Measurements from ENCODE around the gene KRT2. TPM values are rescaled to one million over a fixed set of nuclear protein-coding genes. Genes with fewer than 3 reads are reported as not detected.

Gene KRT2
- total and polyA plus RNA-seq, 10 of the 15 experiments (the other 5 are each of a cell fraction or from before 2014, with no cell fraction given) = 0.08 to 0.12 TPM; not detected in 8

DNA sequence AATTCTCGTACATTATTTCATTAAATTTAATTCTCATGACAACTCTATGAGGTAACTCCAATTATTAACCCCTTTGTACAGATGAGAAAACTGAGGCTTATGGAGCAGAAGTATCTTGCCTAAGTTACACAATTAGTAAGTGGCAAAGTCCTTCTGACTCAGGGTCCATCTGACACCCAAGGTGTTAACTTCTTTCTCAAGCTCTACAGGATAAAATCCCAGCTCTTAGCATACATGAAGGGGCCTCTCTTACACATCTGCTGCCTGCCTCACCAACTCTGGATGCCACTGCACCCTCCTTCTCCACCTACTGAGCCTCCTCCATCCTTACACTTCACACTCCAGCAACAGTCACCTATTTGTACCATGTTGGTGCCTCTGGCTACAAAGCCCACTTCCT is 46.5 kb downstream of the KRT2 start (continued):
- TF ChIP-seq RUNX3 (IDR thresholded peaks at IDR 0.05; ENCODE audit: low read length) = no peak
- no peak for TF ChIP-seq MEF2A (IDR thresholded peaks at IDR 0.05; ENCODE audit: insufficient read depth, low read depth, low read length)
- TF ChIP-seq TAF1 (IDR thresholded peaks at IDR 0.05; ENCODE audit: borderline replicate concordance, low read depth, low read length) = no peak
- no peak for TF ChIP-seq BRCA1 (IDR thresholded peaks at IDR 0.05; ENCODE audit: low read depth, low read length)
- TF ChIP-seq HDAC2 (IDR thresholded peaks at IDR 0.05) = no peak
- TF ChIP-seq FOXK2 (IDR thresholded peaks at IDR 0.05) = no peak

DNA sequence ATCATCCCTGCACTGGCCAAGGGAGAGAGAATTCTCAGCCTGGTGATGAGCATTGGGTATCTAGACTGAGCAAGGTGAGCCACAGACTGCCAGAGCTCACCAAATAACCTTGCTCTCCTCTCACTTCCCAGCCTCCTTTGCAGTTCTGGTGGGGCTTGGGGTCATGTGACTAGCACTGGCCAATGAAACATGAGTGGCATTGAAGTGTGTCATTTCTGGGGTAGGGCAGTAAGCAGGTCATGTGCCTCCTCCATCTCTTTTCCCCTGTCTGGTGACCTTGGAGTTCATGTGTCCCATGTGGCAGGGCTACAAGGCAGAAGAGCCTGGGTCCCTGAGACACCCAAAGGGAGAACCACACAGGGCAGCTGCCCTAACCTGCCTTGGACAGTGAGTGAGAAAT is 47.2 kb downstream of the KRT2 start:
- no peak for TF ChIP-seq BCL11A (IDR thresholded peaks at IDR 0.05; ENCODE audit: low read depth, low read length)
- TF ChIP-seq NFYB (IDR thresholded peaks at IDR 0.05; ENCODE audit: insufficient read depth, low read depth, low read length) = peak; percentile 76
- TF ChIP-seq, protein P1, sequence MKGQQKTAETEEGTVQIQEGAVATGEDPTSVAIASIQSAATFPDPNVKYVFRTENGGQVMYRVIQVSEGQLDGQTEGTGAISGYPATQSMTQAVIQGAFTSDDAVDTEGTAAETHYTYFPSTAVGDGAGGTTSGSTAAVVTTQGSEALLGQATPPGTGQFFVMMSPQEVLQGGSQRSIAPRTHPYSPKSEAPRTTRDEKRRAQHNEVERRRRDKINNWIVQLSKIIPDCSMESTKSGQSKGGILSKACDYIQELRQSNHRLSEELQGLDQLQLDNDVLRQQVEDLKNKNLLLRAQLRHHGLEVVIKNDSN (IDR thresholded peaks at IDR 0.05; ENCODE audit: borderline replicate concordance, extremely low read length, insufficient read depth, low read depth, low read length) = peak; percentile 42
- H3K4me1 ChIP-seq (ENCODE audit: control insufficient read depth, insufficient read depth, low read length) = no peaks in the 10 kb centered on the region
- in situ Hi-C loops (cut with MboI) (no loop called here), intact Hi-C loops (cut with micrococcal nuclease; ENCODE audit: unreplicated experiment) (no loop called here)
- H3K9ac ChIP-seq (ENCODE audit: control insufficient read depth, insufficient read depth, low read length) = no peak overlapping the region
- no peak overlapping the region for H2AFZ ChIP-seq (ENCODE audit: control insufficient read depth, low read depth, low read length)
- DNase-seq (ENCODE audit: low read depth, low spot score) = no peak
- CTCF ChIA-PET = no interaction called here
- H4K20me1 ChIP-seq (ENCODE audit: control insufficient read depth, insufficient read depth) = no peaks in the 10 kb centered on the region
- SMC1A ChIA-PET (ENCODE audit: uncharacterized antibody, unreplicated experiment) = no interaction called here
- no peak for ATAC-seq
- POLR2A ChIA-PET = no interaction called here
- H3K27ac ChIP-seq (ENCODE audit: control insufficient read depth, insufficient read depth) = no peak overlapping the region
- FAIRE-seq = no peak
- no peaks in the 10 kb centered on the region for H3K9me3 ChIP-seq (replicated peaks; ENCODE audit: control insufficient read depth, insufficient read depth, low read length)
- H3K36me3 ChIP-seq (ENCODE audit: control insufficient read depth in 2 of 2, insufficient read depth in 2 of 2, low read length in 1 of 2) = no peaks in the 10 kb centered on the region
- no TSS peak for BruUV-seq (replicated peaks)
- RAD21 ChIA-PET (ENCODE audit: unreplicated experiment) = no interaction called here
- peaks cover 3 to 6% of the 10 kb centered on the region in 2 experiments; a peak in 3 of 4 replicates for H3K27me3 ChIP-seq (replicated peaks in 1 of 2; ENCODE audit: control insufficient read depth in 2 of 2, insufficient read depth in 2 of 2, low read length in 1 of 2)
- H3K79me2 ChIP-seq (ENCODE audit: control insufficient read depth, insufficient read depth, low read length) = no peaks in the 10 kb centered on the region
- H3K4me2 ChIP-seq (ENCODE audit: control insufficient read depth, insufficient read depth) = no peak overlapping the region
- no peak overlapping the region for H3K4me3 ChIP-seq

All from GM12878 (cell line).